Breast epithelium (tissue), 4 donors: ENCODE data around the gene TMIGD3. TPM values are rescaled to one million over a fixed set of nuclear protein-coding genes. Genes with fewer than 3 reads are reported as not detected.

Source experiments
- DNase-seq, 2 donors: peaks; one replicate each; pipeline ENCODE4 v3.0.0-alpha.2; 2019; ENCODE audit warnings: low spot score in 2 of 2
- H3K27ac ChIP-seq, 2 donors: fragments of 200-600 bp; sonication (generic) in 1 of 2; one replicate each; pipeline ENCODE4 v1.5.1; 2016 to 2019; ENCODE audit warnings: mild to moderate bottlenecking in 1 of 2
- H3K27me3 ChIP-seq, 2 donors: fragments of 200-600 bp; sonication (generic) in 1 of 2; one replicate each; pipeline versions ENCODE4 v1.5.1 to v1.6.0; 2017 to 2019; ENCODE audit warnings: control low read depth in 1 of 2, mild to moderate bottlenecking in 1 of 2
- H3K36me3 ChIP-seq: fragments of 200-600 bp; one replicate; pipeline ENCODE4 v1.5.1; 2019
- H3K4me1 ChIP-seq, 2 donors: fragments of 200-600 bp; sonication (generic); one replicate each; pipeline ENCODE4 v1.5.1; 2016 to 2019; ENCODE audit warnings: control low read depth in 1 of 2
- H3K4me3 ChIP-seq, 3 donors: fragments of 200-600 bp; sonication (generic); 1 replicate in 2 of 3; 2 replicates in 1 of 3; pipeline ENCODE4 v1.5.1; 2016 to 2019; ENCODE audit warnings: mild to moderate bottlenecking in 3 of 3, moderate library complexity in 2 of 3
- H3K9me3 ChIP-seq, 2 donors: fragments of 200-600 bp; sonication (generic) in 1 of 2; one replicate each; pipeline ENCODE4 v1.5.1; 2016 to 2019; ENCODE audit warnings: control low read depth in 1 of 2
- POLR2A ChIP-seq: fragments of 450-650 bp; IDR thresholded peaks from one replicate; pipeline ENCODE4 v1.6.1; 2016; ENCODE audit warnings: antibody characterized with exemption, mild to moderate bottlenecking, moderate library complexity
- POLR2AphosphoS5 ChIP-seq, 3 donors: sonication (generic); formaldehyde crosslinking; IDR thresholded peaks; one replicate each; pipeline ENCODE4 v1.6.1; 2017; ENCODE audit warnings: antibody characterized with exemption in 3 of 3
- intact Hi-C: fragments of 100-400 bp; cut with DNase I; formaldehyde crosslinking; loops from one replicate; pipeline ENCODE4 v1.15.1; 2023; ENCODE audit warnings: low total_unique reads
- total RNA-seq, 3 donors: library from RNA; depleted of rRNA; stranded (reverse); fragments of >200 nt; gene quantifications; one replicate each; pipeline ENCODE4 v1.1.0, GENCODE V29; 2016
- TF ChIP-seq, protein P1 (sequence below), 3 donors: fragments of 450-650 bp; IDR thresholded peaks; one replicate each; pipeline ENCODE4 v1.5.1; 2016 to 2017; ENCODE audit warnings: antibody characterized with exemption in 3 of 3, mild to moderate bottlenecking in 3 of 3, moderate library complexity in 3 of 3

TMIGD3 gene
- total RNA-seq, 3 donors from 2014 or later = 5.9 to 14.6 (median 10.0) TPM

DNA sequence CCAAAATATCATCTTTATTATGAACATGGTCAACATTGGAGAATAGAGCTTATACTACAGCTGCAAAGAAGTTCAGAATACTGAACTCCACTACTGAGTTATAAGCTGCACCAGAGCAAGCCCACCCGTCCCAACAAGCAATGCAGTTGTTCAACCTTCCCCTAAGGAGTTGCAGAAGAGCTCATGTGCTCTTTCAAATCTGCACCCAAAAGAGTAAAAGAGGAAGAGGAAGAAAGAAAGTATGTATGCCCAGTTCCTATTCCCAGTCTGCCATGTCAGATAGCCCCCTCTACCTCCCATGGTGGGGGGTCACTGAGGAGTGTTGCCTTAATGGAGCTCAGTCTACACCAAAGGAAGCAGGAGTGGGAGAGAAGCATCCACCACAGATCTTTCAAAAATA lies 22.8 kb downstream of the TMIGD3 start:
- Histone ChIP-seq H3K27me3 (no peaks in the 10 kb centered on the region), H3K9me3 (no peaks in the 10 kb centered on the region), H3K4me1 (no peaks in the 10 kb centered on the region), H3K4me3 (no peak overlapping the region), H3K27ac (no peak overlapping the region), H3K36me3 (no peaks in the 10 kb centered on the region)
- intact Hi-C loops = no loop called here
- DNase-seq = no peak
- TF ChIP-seq POLR2A (no peak), POLR2AphosphoS5 (IDR thresholded peaks at IDR 0.05) (no peak)
- TF ChIP-seq, protein P1, sequence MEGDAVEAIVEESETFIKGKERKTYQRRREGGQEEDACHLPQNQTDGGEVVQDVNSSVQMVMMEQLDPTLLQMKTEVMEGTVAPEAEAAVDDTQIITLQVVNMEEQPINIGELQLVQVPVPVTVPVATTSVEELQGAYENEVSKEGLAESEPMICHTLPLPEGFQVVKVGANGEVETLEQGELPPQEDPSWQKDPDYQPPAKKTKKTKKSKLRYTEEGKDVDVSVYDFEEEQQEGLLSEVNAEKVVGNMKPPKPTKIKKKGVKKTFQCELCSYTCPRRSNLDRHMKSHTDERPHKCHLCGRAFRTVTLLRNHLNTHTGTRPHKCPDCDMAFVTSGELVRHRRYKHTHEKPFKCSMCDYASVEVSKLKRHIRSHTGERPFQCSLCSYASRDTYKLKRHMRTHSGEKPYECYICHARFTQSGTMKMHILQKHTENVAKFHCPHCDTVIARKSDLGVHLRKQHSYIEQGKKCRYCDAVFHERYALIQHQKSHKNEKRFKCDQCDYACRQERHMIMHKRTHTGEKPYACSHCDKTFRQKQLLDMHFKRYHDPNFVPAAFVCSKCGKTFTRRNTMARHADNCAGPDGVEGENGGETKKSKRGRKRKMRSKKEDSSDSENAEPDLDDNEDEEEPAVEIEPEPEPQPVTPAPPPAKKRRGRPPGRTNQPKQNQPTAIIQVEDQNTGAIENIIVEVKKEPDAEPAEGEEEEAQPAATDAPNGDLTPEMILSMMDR (IDR thresholded peaks at IDR 0.05) = no peak

DNA sequence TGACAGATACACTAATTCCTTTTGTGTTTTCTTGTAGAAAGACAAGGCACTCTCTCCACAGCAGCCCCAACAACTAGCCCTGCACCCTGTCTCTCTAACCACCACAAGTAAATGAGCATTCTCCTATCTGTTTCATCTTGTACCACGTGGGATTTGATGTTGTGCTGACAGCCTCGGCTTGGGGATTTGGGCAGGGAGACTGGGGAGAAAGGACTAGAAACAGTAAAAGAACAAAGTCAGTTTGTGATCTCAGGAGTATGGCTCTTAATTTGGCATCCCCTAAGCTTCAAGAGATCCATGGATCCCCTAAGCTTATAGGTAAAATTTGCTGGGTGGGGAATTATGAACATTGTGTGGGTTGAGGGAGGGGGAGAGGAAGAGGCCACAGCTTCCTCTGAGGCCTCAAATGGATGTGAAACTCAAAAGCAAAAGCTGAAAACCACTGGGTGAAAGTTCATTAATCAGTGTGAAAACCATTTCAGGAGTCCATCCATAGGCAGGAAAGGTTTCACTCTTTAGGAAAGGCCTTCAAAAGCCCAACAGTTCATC lies 26.6 kb downstream of the TMIGD3 start:
- intact Hi-C loops = no loop called here
- TF ChIP-seq POLR2A = no peak
- TF ChIP-seq POLR2AphosphoS5 (IDR thresholded peaks at IDR 0.05) = no peak
- TF ChIP-seq, protein P1 (IDR thresholded peaks at IDR 0.05) = no peak
- Histone ChIP-seq H3K36me3 (no peaks in the 10 kb centered on the region), H3K4me3 (no peak overlapping the region), H3K27me3 (no peaks in the 10 kb centered on the region), H3K27ac (peak overlapping the region in 1 of 2 donors; percentile 34), H3K4me1 (no peaks in the 10 kb centered on the region), H3K9me3 (no peaks in the 10 kb centered on the region)
- DNase-seq = no peak

DNA sequence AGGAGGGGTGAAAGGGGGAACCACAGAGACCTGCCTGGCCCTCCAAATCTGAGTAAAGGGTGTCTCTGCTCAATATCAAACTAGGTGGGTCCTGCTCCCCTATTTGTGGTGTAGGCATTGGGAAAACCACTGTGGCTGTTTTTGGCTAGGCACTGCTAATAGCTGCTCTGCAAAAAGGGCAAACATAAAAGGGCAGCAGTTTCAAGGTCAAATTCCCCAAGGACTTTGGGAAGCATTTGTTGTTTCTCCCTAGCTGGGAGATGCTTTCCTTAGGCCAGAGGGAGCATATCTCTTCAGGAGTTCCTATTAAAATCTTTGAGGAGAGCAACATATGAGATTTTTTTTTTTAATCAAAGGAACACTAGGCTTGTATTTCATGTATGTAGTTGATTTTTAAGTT lies 27.2 kb downstream of the TMIGD3 start:
- no peak for TF ChIP-seq POLR2AphosphoS5 (IDR thresholded peaks at IDR 0.05)
- TF ChIP-seq POLR2A = no peak
- TF ChIP-seq, protein P1 (IDR thresholded peaks at IDR 0.05) = no peak
- intact Hi-C loops = no loop called here

DNA sequence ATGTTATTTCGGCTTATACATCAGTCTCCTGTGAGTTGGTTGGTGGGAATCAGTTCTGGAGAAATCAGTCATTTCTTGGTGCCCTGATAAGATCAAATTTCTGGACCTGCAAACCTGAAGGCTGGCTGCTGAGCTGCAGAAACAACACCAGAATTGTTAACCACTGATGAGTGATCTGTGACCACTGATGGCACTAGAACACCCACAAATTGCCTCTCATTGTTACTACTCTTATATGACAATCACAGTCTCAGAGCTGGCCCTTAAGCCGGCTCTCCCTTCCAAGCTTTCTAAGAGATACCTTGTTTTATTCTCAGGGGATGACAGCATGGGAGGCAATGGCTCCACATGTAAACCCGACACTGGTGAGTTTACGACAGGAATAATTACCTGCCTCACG lies 27.7 kb downstream of the TMIGD3 start:
- intact Hi-C loops = no loop called here
- Histone ChIP-seq H3K27me3 (no peaks in the 10 kb centered on the region), H3K9me3 (no peaks in the 10 kb centered on the region), H3K4me1 (no peaks in the 10 kb centered on the region), H3K36me3 (no peaks in the 10 kb centered on the region), H3K27ac (no peak overlapping the region), H3K4me3 (peak overlapping the region in 1 of 3 donors; percentile 20)
- TF ChIP-seq, protein P1 (IDR thresholded peaks at IDR 0.05) = no peak
- TF ChIP-seq POLR2A (no peak), POLR2AphosphoS5 (IDR thresholded peaks at IDR 0.05) (no peak)
- DNase-seq = no peak

More for the DNA sequence above, 27.2 kb downstream of the TMIGD3 start:
- Histone ChIP-seq H3K36me3 (no peaks in the 10 kb centered on the region), H3K27ac (no peak overlapping the region), H3K4me3 (no peak overlapping the region), H3K27me3 (no peaks in the 10 kb centered on the region), H3K9me3 (no peaks in the 10 kb centered on the region), H3K4me1 (no peaks in the 10 kb centered on the region)
- no peak for DNase-seq

DNA sequence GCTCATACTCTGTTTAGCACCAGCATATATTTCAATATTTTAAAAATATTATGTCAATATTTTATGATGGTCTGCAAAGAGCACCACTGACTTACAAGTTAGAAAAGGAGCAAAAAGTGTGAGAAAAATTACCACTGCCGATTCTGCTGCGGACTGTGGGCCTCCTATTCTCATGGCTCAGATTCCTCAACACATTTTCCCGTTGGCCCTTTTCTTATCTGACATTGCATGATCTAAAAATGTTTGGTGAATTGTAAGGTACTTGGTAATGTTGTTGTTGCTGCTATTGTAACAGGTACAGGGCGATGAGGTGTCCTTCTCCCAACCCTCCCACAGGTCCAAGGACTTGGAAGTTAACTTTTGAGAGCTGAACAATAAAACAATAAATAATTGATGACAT lies 28.9 kb downstream of the TMIGD3 start:
- Histone ChIP-seq H3K36me3 (no peaks in the 10 kb centered on the region), H3K27ac (no peak overlapping the region), H3K27me3 (no peaks in the 10 kb centered on the region), H3K9me3 (no peaks in the 10 kb centered on the region), H3K4me3 (peak overlapping the region; percentile 6 to 24 (median 20)), H3K4me1 (no peaks in the 10 kb centered on the region)
- no peak for DNase-seq
- TF ChIP-seq, protein P1 (IDR thresholded peaks at IDR 0.05) = no peak
- TF ChIP-seq POLR2AphosphoS5 (IDR thresholded peaks at IDR 0.05) (no peak), POLR2A (no peak)
- intact Hi-C loops = no loop called here
